SKM-1 treated with dmso at 0.1 percent for 144 hours (cell line): ENCODE measurements around the gene DAB1.

Source experiments
- DNase-seq: peaks from one replicate; lab custom pipeline; 2025; ENCODE audit not compliant: unreplicated experiment; lab: John Stamatoyannopoulos, UW

Gene DAB1

GRCh38 chr1:57179001-57179400, 244.9 kb downstream of the DAB1 start:
- DNase-seq, result no peak

- DNase-seq, result no peak
Measured at GRCh38 chr1:57175506-57175905, 248.4 kb downstream of the DAB1 start.

DNA sequence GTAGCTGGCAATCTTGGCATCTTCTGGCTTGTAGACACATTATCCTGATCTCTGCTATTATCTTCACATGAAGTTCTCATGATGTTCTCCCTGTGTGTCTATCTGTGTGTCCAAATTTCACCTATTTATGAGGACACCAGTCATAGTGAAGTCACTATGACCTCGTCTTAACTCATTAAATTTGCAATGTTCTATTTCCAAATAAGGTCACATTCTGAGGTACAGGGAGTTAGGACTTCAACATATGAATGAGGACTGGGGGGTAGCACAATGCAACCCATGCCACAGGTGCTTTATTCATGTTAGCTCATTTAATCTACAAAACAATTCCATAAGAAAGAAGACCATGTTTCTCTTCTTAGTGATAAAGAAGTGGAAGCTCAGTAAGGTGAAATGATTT, 251.8 kb downstream of the DAB1 start:
- no peak for DNase-seq

DNA sequence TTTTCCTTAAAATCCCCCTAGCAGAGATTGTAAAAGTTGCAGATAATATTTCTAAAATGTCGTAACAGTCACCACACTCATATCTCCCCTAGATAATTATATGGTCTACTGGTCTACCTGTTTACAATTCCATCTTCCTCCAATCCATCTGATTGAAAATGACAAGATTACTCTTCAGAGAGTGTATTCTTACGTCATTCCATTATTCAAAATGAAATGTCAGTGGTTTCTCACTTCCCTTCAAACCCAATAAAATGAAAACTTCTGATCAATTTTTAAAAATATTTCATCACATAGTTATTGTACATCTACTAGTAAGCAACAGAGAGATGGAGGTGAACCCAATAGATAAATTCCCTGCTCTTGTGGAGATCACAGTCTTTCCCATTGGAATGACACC, 255.9 kb downstream of the DAB1 start:
- no peak for DNase-seq

DNA sequence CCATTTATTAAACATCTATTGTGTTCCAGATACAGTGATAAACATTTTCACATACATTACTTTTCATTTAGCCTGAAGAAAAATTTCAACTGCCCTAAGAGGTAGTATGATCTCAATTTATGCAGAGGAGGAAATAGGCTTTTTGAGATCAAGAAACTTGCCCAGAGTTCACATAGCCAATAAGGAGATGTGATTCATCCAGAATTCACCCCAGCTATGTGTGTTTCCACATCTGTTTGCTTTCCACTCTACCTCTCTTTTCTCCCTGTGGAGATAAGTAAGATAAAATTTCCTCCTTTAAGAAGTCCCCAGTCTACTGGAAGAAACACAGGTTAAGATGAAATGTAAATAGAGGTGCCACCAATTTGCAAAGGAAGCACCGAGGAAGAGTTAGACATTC, 258.3 kb downstream of the DAB1 start:
- DNase-seq, result no peak

DNA sequence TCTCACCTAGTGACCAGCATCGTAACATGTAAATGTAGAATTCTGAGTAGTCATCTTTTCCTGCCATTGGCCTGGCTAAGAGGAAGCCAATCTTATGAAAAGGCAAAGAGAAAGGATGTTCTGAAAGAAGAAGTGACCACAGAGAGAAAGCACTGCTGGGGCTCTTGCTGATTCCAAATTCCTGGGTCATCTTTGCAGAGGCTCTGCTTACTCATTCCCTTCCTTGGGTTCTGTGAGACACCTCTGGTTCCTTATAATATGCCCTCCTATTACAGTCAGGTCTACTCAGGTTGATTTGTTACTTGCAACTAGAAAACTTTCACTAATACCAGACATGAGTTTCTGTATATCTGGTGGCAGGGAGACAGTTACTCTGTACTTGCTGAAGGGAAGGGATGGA, 259.3 kb downstream of the DAB1 start:
- no peak for DNase-seq

GRCh38 chr1:57163789-57164188, 260.1 kb downstream of the DAB1 start:
- no peak for DNase-seq

GRCh38 chr1:57163325-57163724, 260.5 kb downstream of the DAB1 start:
- no peak for DNase-seq

DNA sequence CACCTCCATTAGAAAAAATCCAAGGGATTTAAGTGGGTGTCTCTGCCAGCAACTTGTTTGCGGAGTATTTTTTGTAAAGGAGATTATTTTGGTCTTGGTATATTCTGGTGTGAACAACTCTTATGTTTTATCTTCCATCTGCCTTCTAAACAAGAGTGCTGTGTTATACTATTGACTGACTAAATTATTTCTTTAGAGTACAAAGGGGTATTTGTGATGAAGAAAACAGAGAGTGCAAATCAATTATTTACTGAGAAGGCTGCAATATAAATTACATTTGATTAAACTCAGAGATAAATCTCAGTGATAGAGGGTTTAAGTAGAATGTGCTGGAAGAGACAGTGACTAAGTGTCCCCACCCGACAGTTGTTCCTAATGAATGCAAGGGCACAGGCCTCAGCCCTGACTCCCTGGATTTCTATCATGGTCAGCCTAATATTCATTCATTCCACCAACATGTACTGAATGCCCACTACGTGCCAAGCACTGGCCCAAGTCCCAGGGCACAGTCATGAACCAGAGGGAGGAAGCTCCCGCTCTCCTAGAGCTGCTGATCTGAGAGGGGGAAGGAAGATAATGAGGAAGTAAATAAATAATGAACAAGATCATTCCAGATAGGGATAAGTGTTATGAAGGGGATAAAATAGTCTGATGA, 261.1 kb downstream of the DAB1 start:
- DNase-seq, result no peak

DNA sequence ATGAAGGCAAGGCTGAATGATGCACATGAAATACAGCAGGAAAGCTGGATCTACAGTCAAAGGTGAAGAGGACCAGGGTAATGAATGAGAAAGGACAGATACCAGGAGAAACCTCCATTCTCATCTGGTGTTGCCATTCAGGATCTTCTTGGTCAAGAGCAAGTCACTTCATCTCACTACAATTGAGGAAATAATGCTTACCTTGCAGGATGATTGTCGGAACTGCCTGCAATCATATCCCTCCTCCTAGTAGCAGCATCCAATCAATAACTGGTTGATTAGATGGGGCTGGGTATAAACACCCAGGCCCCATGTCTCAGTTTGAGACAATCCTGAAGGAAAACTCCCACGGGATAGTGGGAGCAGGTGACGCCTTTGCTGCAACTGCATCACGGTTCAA, 263.3 kb downstream of the DAB1 start:
- no peak for DNase-seq

DNA sequence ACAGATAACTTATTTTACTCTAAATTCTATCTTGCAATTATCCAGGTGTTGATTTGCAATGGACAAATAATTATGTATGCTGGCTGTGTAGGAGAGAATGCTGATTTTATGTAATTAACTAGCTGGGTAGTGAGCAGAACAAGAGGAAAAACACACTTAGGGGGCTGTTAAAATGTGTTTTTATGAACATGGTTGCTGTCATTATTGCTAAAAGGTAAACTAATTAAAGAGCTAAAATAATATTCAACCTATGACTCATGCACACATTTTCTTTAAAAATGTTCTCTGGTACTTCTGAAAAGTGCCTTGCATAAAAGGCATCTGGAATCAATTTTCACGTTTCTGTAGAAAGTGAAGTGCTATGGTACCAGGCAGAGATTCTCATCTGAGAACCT, 265.3 kb downstream of the DAB1 start:
- DNase-seq, result no peak

DNA sequence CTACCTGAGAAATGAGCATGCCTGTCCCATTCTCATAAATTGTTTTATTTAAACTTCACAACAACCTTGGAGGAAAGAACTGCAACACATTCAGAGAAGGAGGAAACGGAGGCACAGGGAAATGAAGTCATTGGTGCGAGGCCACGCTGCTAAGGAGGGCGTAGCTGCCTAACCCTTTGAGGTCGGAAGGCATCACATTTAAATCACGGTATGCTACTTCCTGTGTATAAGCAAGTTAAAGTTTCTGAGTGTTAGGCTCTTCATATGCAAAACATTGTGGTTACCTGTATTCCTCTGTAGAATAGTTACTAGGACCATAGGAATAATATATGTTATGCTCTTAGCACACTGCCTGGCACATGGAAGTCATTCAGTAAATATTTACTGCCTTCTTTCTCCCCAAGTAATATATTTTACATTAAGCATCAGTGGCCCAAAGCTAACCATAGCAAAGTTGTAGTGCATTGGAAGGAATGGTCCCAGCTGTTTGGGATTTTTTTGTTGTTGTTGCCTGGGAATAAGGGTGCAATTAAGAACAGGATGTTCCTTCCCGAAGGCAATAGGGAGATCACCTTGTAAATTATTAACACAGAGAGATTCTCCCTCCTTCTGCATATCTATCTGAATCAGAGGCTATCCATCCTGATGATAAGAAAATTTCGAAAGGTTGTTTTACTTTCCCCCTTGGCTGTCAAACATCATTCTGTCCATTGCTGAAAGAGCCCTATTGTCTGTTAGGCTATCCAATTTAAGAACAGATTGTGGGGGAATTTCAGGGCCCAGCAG, 265.8 kb downstream of the DAB1 start:
- DNase-seq, result no peak

DNA sequence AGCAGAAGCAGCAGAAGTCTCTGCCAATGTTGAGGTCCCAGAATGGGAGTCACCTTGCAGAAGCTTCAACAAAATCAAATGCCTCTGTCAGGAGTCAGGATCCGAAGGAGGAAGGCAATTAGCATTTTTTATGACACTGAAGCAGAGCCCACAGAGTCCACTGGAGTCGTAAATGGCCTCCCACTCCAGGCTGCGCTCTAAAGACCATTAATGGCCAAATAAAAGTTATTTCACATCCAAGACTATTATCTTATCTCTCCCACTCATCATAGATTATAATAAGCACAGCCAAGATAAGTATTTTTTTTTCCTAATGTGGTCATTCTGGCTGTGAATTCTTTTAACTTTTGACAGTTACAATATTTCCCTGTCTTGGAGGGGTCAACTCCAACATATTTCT, 267.0 kb downstream of the DAB1 start:
- DNase-seq, result no peak

DNA sequence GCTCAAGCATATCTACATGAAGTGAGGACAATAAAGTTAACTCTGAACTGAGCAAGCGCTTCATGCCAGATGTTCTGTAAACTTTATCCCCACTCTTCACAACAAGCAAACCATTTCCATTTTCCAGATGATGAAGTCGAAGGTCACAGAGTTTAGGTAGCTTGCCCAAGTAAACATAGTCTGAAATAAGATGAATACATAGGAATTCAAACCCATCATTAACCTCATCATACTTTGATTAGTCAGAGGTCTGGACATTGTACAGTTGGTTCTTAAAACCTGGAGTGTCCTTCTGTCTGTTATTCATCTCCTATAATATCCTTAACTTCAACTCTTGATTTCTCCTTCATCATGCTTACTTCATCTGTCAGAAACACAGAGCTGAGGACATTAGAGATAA, 277.8 kb downstream of the DAB1 start:
- no peak for DNase-seq

DNA sequence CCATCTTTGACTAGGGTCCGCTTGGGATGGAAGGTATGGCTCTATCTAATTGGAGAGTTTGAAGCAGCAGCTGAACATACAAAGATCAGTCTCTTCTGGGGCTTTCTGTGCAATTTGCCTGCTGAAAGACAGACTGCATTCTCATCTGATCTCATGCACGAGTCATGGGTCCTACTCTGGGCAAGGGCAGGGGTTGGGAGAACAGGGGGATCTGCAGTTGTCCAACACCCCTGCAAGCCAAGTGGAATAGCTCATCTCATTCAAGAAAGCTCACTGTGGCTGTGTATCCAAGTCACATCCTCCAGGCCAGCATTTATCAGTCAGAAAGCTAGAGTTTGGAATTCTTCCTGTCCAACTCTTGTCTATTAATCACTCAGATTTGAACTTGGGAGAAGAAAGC, 280.9 kb downstream of the DAB1 start:
- no peak for DNase-seq

DNA sequence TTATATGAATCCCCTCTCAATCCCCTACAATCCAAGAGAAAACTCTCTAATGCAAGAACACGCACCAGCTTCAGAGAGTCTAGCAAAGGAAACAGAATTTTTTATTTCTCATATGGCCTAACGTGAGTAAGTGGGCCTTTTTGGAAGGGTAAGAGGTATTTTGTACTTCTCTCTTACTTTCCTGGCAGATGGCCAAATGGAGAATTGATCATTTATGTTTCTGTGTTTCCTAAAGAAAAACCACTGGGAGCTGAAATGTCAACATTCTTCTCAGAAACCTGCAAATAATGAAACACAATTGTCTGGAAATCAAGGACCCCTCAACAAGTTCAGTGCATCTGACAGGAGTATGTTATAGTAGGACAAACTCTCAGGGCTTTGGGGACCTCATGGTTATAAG, 281.7 kb downstream of the DAB1 start:
- no peak for DNase-seq

DNA sequence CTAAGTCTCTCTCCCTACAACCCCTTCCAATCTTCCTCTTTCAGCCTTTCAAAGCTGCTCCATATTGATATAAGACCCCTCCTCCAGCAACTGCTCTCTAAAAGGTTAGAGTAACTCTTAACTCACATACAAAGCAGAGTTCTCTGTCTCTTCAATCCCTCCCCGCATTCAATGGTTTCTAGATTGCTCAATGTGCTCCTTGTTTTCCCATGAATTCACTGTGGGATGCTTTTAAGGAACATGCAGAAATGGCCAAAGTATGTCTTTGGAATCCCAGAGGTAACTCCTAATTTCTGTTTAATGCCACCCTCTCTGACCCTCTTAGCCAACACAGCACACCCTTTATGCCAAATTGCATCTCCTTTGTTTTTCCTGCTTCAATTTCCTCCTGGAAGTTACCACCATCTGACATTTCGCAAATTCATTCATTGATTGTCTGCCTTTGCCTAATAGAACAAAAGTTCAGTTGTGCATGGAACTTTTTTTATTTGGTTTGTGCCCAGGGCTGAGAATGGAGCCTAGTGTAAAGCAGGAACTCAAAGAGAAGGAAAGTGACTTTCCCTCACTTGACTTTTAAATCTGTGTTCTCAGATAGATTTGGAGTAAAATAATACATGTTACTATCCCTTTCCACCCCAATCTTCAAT, 285.3 kb downstream of the DAB1 start:
- DNase-seq, result no peak

DNA sequence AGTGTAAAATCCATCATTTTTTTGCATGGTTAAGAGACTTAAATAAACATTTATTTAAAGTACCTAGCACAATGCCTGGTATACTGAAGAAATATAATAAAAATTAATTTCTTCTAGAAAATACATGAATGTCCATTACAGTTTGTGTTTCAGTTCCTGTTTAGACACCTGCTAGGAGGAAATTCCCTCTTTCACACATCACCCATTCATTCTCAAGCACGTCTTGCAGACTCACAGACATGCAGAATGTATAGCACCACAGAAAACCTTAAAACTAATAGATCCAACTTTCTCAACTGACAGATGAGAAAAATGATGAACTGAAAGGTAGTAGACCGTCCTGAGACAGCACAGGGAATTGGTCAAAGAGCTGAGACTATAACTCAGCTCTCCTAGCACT, 285.9 kb downstream of the DAB1 start:
- DNase-seq, result no peak

- DNase-seq, result no peak
Measured at GRCh38 chr1:57134803-57135202, 289.1 kb downstream of the DAB1 start.

- no peak for DNase-seq
Measured at GRCh38 chr1:57133686-57134085, 290.2 kb downstream of the DAB1 start.

- DNase-seq, result no peak
Measured at GRCh38 chr1:57132993-57133622, 290.8 kb downstream of the DAB1 start.
